Ascending aorta (tissue), 2 donors: ENCODE measurements around the gene XIRP2. TPM values are rescaled to one million over a fixed set of nuclear protein-coding genes. Genes with fewer than 3 reads are reported as not detected.

Experiments used
- DNase-seq, 2 donors: peaks; one replicate each; pipeline ENCODE4 v3.0.0-alpha.2; 2019; ENCODE audit warnings: low spot score in 2 of 2
- H3K27ac ChIP-seq, 2 donors: fragments of 200-600 bp; sonication (generic); one replicate each; pipeline ENCODE4 v1.5.1; 2016 to 2017; ENCODE audit warnings: mild to moderate bottlenecking in 1 of 2
- H3K27me3 ChIP-seq: fragments of 200-600 bp; sonication (generic); one replicate; pipeline ENCODE4 v1.5.1; 2017
- H3K36me3 ChIP-seq, 2 donors: fragments of 200-600 bp; sonication (generic); one replicate each; pipeline ENCODE4 v1.5.1; 2016
- H3K4me1 ChIP-seq, 2 donors: fragments of 200-600 bp; sonication (generic); one replicate each; pipeline ENCODE4 v1.5.1; 2016 to 2017; ENCODE audit warnings: mild to moderate bottlenecking in 1 of 2
- H3K4me3 ChIP-seq, 2 donors: fragments of 200-600 bp; sonication (generic); one replicate each; pipeline ENCODE4 v1.5.1; 2016 to 2017; ENCODE audit warnings: mild to moderate bottlenecking in 1 of 2
- H3K9me3 ChIP-seq, 2 donors: fragments of 200-600 bp; sonication (generic); one replicate each; pipeline ENCODE4 v1.5.1; 2016
- intact Hi-C: fragments of 100-400 bp; cut with DNase I; formaldehyde crosslinking; loops from one replicate; pipeline ENCODE4 v1.15.1; 2023
- total RNA-seq: library from RNA; depleted of rRNA; stranded (reverse); fragments of >200 nt; gene quantifications from one replicate; pipeline ENCODE4 v1.1.0, GENCODE V29; 2016
- TF ChIP-seq, protein P1 (sequence below), 3 experiments: fragments of 200-600 bp in 2 of 3; fragments of 450-650 bp in 1 of 3; sonication (generic) in 2 of 3; IDR thresholded peaks; one replicate each; pipeline ENCODE4 v1.5.1; 2016 to 2019; ENCODE audit warnings: antibody characterized with exemption in 3 of 3, mild to moderate bottlenecking in 1 of 3, moderate library complexity in 1 of 3

XIRP2 gene
- total RNA-seq, 1 donor from 2014 or later = 1.2 TPM

DNA sequence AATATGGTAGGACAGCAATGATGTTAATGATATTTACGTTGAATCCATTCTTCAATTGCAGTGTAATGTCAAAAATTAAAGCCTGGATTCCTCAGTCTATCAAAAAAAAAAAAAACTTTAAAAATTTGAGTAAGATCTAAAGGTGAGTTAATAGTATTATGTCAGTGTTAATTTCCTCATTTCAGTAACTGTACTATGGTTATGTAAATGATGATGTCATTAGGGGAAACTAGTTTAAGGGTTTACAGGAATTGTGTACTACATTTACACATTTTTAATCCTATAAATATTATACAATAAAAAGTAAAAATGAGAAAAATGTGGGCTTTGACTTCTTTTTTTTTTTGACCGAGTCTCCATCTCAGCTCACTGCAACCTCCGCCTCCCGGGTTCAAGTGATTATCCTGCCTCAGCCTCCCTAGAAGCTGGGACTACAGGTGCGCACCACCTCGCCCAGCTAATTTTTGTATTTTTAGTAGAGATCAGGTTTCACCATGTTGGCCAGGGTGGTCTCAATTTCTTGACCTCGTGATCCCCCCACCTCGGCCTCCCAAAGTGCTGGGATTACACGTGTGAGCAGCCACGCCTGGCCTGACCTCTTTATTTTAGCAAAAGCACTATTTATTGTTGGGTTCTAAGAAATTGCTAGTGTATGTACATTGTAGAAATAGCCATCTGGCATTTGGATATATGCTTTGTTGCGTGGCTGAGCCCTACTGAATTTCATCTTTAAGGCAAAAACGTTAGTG, 106.5 kb downstream of the XIRP2 start:
- Histone ChIP-seq H3K4me1 (no peaks in the 10 kb centered on the region), H3K27ac (no peak overlapping the region), H3K9me3 (no peaks in the 10 kb centered on the region), H3K36me3 (no peaks in the 10 kb centered on the region), H3K4me3 (no peak overlapping the region), H3K27me3 (no peaks in the 10 kb centered on the region)
- TF ChIP-seq, protein P1, sequence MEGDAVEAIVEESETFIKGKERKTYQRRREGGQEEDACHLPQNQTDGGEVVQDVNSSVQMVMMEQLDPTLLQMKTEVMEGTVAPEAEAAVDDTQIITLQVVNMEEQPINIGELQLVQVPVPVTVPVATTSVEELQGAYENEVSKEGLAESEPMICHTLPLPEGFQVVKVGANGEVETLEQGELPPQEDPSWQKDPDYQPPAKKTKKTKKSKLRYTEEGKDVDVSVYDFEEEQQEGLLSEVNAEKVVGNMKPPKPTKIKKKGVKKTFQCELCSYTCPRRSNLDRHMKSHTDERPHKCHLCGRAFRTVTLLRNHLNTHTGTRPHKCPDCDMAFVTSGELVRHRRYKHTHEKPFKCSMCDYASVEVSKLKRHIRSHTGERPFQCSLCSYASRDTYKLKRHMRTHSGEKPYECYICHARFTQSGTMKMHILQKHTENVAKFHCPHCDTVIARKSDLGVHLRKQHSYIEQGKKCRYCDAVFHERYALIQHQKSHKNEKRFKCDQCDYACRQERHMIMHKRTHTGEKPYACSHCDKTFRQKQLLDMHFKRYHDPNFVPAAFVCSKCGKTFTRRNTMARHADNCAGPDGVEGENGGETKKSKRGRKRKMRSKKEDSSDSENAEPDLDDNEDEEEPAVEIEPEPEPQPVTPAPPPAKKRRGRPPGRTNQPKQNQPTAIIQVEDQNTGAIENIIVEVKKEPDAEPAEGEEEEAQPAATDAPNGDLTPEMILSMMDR (IDR thresholded peaks at IDR 0.05) = no peak
- no peak for DNase-seq
- intact Hi-C loops = no loop called here

DNA sequence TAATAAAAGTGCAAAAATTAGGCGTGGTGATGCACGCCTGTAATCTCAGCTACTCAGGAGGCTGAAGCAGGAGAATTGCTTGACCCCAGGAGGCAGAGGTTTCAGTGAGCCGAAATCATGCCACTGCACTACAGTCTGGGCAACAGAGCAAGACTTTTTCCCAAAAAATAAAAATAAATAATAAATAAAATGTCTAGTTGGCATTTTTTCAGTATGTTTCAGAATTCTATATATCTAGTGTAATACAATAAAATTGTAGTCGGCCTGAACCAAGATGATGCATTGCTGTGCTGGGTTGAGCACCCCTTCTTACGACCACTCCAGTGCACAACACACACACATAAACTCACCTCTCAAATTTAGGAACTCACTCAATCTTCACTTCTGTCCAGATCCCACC, 108.2 kb downstream of the XIRP2 start:
- Histone ChIP-seq H3K27me3 (no peaks in the 10 kb centered on the region), H3K4me1 (no peaks in the 10 kb centered on the region)

DNA sequence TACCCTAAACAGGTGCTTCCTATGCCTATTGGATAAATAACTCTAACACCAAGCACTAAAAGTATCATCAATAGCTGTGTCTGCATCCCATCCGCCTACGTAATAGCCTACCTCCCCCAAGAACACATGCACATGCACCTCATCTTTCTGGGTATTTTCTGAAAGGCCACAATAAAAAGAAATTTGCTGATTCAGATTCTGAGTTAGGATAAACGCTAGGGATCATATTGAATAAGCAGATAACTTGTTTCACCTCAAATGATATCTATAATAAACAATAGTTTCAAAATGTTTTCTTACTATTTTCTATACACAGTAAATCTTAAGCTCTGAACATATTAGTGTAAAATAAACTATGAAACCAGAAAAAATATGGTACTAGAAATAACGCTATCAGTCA, 112.9 kb downstream of the XIRP2 start:
- TF ChIP-seq, protein P1 (IDR thresholded peaks at IDR 0.05) = no peak
- no peak overlapping the region for H3K27ac ChIP-seq
- H3K9me3 ChIP-seq = no peaks in the 10 kb centered on the region
- no peaks in the 10 kb centered on the region for H3K27me3 ChIP-seq
- no peaks in the 10 kb centered on the region for H3K36me3 ChIP-seq
- no peaks in the 10 kb centered on the region for H3K4me1 ChIP-seq
- H3K4me3 ChIP-seq = no peak overlapping the region
- intact Hi-C loops = no loop called here
- DNase-seq = no peak

More for the DNA sequence above, 108.2 kb downstream of the XIRP2 start:
- intact Hi-C loops = no loop called here
- Histone ChIP-seq H3K27ac (no peak overlapping the region), H3K4me3 (no peak overlapping the region), H3K9me3 (no peaks in the 10 kb centered on the region), H3K36me3 (no peaks in the 10 kb centered on the region)
- DNase-seq = no peak
- TF ChIP-seq, protein P1 (IDR thresholded peaks at IDR 0.05) = no peak

DNA sequence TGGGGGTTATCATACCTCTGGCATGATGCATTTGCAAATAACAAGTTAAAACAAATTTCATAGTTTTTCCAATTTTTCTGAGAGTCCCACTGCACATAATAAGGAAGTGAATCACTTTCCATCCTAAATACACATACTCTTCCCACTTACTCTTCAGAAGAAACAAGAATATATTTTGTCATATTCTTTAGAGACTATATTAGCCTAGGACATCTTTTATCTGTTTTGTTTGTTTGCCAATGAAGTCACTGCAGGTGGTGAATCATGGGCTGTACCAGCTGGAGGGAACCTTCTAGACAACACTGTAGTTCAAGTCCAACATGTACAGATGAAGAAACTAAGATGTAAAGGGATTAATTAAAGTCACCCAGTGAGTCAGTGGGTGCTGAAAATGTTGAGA, 116.8 kb downstream of the XIRP2 start:
- intact Hi-C loops = no loop called here
- Histone ChIP-seq H3K36me3 (no peaks in the 10 kb centered on the region), H3K27ac (no peak overlapping the region), H3K4me1 (no peaks in the 10 kb centered on the region), H3K27me3 (no peaks in the 10 kb centered on the region), H3K9me3 (no peaks in the 10 kb centered on the region), H3K4me3 (no peak overlapping the region)
- TF ChIP-seq, protein P1 (IDR thresholded peaks at IDR 0.05) = no peak
- DNase-seq = no peak

DNA sequence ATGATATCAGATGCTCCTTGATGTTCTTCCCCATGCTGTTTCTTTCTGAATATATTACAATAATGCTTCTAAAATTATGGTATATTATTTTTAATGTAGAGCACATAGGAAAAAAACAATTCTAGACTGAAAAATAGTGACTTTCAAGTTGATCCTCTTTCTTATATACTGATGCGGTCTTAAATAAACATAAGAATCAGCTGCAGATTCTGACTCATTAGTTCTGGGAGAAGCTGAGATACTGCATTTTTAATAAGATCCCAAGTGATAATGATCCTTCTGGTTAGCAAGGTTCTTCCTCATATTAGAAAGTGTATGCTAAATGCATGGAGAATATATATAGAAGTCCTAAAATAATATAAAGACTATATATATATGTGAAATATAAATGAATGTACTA, 124.9 kb downstream of the XIRP2 start:
- Histone ChIP-seq H3K9me3 (no peaks in the 10 kb centered on the region), H3K27ac (no peak overlapping the region), H3K27me3 (no peaks in the 10 kb centered on the region), H3K36me3 (no peaks in the 10 kb centered on the region), H3K4me1 (no peaks in the 10 kb centered on the region), H3K4me3 (no peak overlapping the region)
- DNase-seq = no peak
- TF ChIP-seq, protein P1 (IDR thresholded peaks at IDR 0.05) = no peak
- intact Hi-C loops = no loop called here
